Fibroblast of pulmonary artery (primary cell): ENCODE data around the gene ADAMTSL3.

Experiments
- DNase-seq: peaks from one replicate; pipeline ENCODE4 v3.0.0-alpha.2; 2010; ENCODE audit warnings: low read depth
- H3K4me3 ChIP-seq: replicated peaks from 2 replicates; pipeline ENCODE4 v1.5.1; 2011; ENCODE audit warnings: low read depth, mild to moderate bottlenecking, control low read depth, low read length, moderate library complexity
- CTCF ChIP-seq: IDR thresholded peaks from 2 replicates; pipeline ENCODE4 v1.5.1; 2011; ENCODE audit warnings: mild to moderate bottlenecking, control low read depth, low read length, inconsistent platforms; ENCODE audit errors: missing control alignments

Gene ADAMTSL3

GRCh38 chr15:83734487-83734886 lies 80.6 kb downstream of the ADAMTSL3 start:
- peak; percentile 47 for TF ChIP-seq CTCF
- DNase-seq = peak; percentile 38
- no peak overlapping the region for H3K4me3 ChIP-seq

- no peak for TF ChIP-seq CTCF
- H3K4me3 ChIP-seq = no peak overlapping the region
- no peak for DNase-seq
Measured at GRCh38 chr15:83739629-83740028, 85.7 kb downstream of the ADAMTSL3 start.

- DNase-seq = no peak
- no peak for TF ChIP-seq CTCF
- H3K4me3 ChIP-seq = no peak overlapping the region
Measured at GRCh38 chr15:83745771-83746170, 91.8 kb downstream of the ADAMTSL3 start.

DNA sequence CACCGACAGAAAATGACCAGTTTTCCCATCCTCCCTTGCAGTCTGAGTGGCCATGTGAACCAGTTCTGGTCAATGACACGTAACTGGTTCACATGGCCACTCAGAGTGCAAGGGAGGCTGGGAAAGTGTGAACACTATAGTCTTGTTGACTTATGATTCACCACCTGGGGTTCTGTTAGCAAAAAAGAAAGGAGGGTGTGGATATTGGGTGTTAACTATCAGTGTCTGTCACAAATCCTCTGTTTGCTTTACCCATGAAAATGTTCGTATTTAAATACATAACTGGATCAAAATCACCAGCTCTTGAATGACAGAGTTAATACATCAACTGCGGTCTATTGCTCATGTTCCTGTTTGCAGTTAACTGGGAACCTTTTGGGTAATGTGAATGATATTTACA lies 92.3 kb downstream of the ADAMTSL3 start:
- DNase-seq = no peak
- TF ChIP-seq CTCF = no peak
- no peak overlapping the region for H3K4me3 ChIP-seq

- H3K4me3 ChIP-seq = peak overlapping the region; percentile 34
- DNase-seq = peak; percentile 66
- peak; percentile 25 for TF ChIP-seq CTCF
Measured at GRCh38 chr15:83747050-83747717, 93.3 kb downstream of the ADAMTSL3 start.

GRCh38 chr15:83747718-83748110 lies 93.8 kb downstream of the ADAMTSL3 start:
- DNase-seq = no peak

More at GRCh38 chr15:83747718-83748110, 93.8 kb downstream of the ADAMTSL3 start:
- H3K4me3 ChIP-seq = no peak overlapping the region
- TF ChIP-seq CTCF = no peak
